Measurements from ENCODE around the gene TERT.
A peak's percentile ranks its signal among the peaks of the same experiment; 100 is the strongest.
"Not testable (repeated sequence)": the region's sequence is repeated elsewhere in the genome, so short reads cannot be mapped to it uniquely, and the experiment has no call there.

TERT gene

GRCh38 chr5:1294835-1295649 lies at the start of gene TERT:
Gene TERT (minus strand): TSS chr5:1295068. CDS start chr5:1294989, 79 bp downstream.
- peaks cover 15% of the 10 kb centered on the region for H3K27me3 ChIP-seq (ENCODE audit: insufficient read depth, low read length)
- no peaks in the 10 kb centered on the region; the same call in 1 of the 2 replicates for H3K4me1 ChIP-seq (ENCODE audit: insufficient read depth, low read length)
- peak within 1 kb of the TSS; percentile 70 for H3K4me3 ChIP-seq (ENCODE audit: low read length)
- H3K9me3 ChIP-seq (ENCODE audit: insufficient read depth, low read depth, low read length) = no peaks in the 10 kb centered on the region
- H3K36me3 ChIP-seq (ENCODE audit: insufficient read depth, low read depth, low read length) = no peaks in the 10 kb centered on the region
- no peak within 1 kb of the TSS for H3K27ac ChIP-seq (ENCODE audit: low read length)
- no peak within 1 kb of the TSS; the same call in 1 of the 2 replicates for H3K9ac ChIP-seq (ENCODE audit: low read depth, low read length)

- peak overlapping the region; percentile 81 for H3K9ac ChIP-seq (ENCODE audit: low read depth, low read length)
- no peak overlapping the region for H3K27ac ChIP-seq (ENCODE audit: low read length)
- H3K4me3 ChIP-seq (ENCODE audit: low read length) = peak overlapping the region; percentile 92
- no peaks in the 10 kb centered on the region for H3K4me1 ChIP-seq (ENCODE audit: insufficient read depth, low read length)
- no peaks in the 10 kb centered on the region for H3K9me3 ChIP-seq (ENCODE audit: insufficient read depth, low read depth, low read length)
- no peaks in the 10 kb centered on the region for H3K27me3 ChIP-seq (ENCODE audit: insufficient read depth, low read length)
- H3K36me3 ChIP-seq (ENCODE audit: insufficient read depth, low read depth, low read length) = peaks cover 37% of the 10 kb centered on the region
Measured at GRCh38 chr5:1343931-1344901, 49.3 kb upstream of the TERT start.

DNA sequence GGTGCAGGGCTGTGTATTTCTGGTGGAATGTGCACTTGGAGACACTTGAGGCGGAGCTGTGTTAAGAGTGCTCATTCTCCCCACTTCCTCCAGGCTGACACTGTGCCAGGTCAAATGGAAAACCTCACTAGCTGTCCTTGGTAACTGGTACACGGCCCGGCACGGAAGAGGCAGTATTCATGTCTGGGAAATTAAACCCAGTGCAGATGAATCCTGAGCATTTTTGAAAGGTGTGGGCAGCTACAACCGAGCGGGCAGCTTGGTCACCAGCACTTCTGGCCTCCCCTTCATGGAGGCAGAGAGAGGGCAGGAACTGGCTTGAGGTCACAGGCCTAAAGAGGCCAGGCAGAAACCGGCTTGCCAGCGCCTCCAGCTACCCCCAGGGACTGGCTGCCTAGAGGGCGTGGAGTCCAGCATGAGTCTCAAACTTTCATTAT lies 48.5 kb upstream of the TERT start:
- H3K27ac ChIP-seq (ENCODE audit: low read length) = no peak overlapping the region
- H3K4me1 ChIP-seq (ENCODE audit: insufficient read depth, low read length) = no peaks in the 10 kb centered on the region
- peaks cover 45% of the 10 kb centered on the region for H3K36me3 ChIP-seq (ENCODE audit: insufficient read depth, low read depth, low read length)
- H3K9ac ChIP-seq (ENCODE audit: low read depth, low read length) = no peak overlapping the region
- H3K9me3 ChIP-seq (ENCODE audit: insufficient read depth, low read depth, low read length) = no peaks in the 10 kb centered on the region
- no peak overlapping the region; the same call in 1 of the 2 replicates for H3K4me3 ChIP-seq (ENCODE audit: low read length)
- H3K27me3 ChIP-seq (ENCODE audit: insufficient read depth, low read length) = no peaks in the 10 kb centered on the region

- H3K36me3 ChIP-seq (ENCODE audit: insufficient read depth, low read depth, low read length) = peaks cover 52% of the 10 kb centered on the region
- not testable (repeated sequence) for H3K27ac ChIP-seq (ENCODE audit: low read length); H3K4me1 ChIP-seq (ENCODE audit: insufficient read depth, low read length); H3K27me3 ChIP-seq (ENCODE audit: insufficient read depth, low read length); H3K4me3 ChIP-seq (ENCODE audit: low read length); H3K9me3 ChIP-seq (ENCODE audit: insufficient read depth, low read depth, low read length); H3K9ac ChIP-seq (ENCODE audit: low read depth, low read length)
Measured at GRCh38 chr5:1342711-1343110, 47.8 kb upstream of the TERT start.

GRCh38 chr5:1342268-1342667 lies 47.4 kb upstream of the TERT start:
- Histone ChIP-seq H3K36me3 (ENCODE audit: insufficient read depth, low read depth, low read length) (peaks cover 56% of the 10 kb centered on the region), H3K27ac (ENCODE audit: low read length) (no peak overlapping the region), H3K4me1 (ENCODE audit: insufficient read depth, low read length) (no peaks in the 10 kb centered on the region), H3K9me3 (ENCODE audit: insufficient read depth, low read depth, low read length) (no peaks in the 10 kb centered on the region), H3K27me3 (ENCODE audit: insufficient read depth, low read length) (no peaks in the 10 kb centered on the region), H3K4me3 (ENCODE audit: low read length) (no peak overlapping the region), H3K9ac (ENCODE audit: low read depth, low read length) (no peak overlapping the region)

GRCh38 chr5:1341863-1342262 lies 47.0 kb upstream of the TERT start:
- Histone ChIP-seq H3K27ac (ENCODE audit: low read length) (no peak overlapping the region), H3K36me3 (ENCODE audit: insufficient read depth, low read depth, low read length) (peaks cover 60% of the 10 kb centered on the region), H3K27me3 (ENCODE audit: insufficient read depth, low read length) (no peaks in the 10 kb centered on the region), H3K9ac (ENCODE audit: low read depth, low read length) (no peak overlapping the region), H3K4me3 (ENCODE audit: low read length) (no peak overlapping the region), H3K9me3 (ENCODE audit: insufficient read depth, low read depth, low read length) (no peaks in the 10 kb centered on the region), H3K4me1 (ENCODE audit: insufficient read depth, low read length) (no peaks in the 10 kb centered on the region)

DNA sequence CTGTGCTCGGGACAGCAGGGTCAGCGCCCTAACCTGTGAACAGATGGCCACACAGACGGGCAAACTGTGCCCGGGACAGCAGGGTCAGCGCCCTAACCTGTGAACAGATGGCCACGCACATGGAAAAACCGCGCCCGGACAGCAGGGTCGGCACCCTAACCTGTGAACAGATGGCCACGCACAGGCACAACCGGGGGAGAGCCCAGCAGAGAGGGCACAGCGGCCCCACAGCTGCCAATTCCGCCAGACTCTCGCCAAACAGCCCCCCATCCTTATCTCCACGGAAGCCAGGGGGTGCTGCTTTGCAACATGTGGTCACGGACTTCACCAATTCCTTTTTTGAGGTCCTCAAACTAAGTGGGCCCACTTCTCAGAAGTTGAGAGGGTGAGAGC lies 44.9 kb upstream of the TERT start:
- H3K4me1 ChIP-seq (ENCODE audit: insufficient read depth, low read length); H3K4me3 ChIP-seq (ENCODE audit: low read length); H3K27ac ChIP-seq (ENCODE audit: low read length); H3K9ac ChIP-seq (ENCODE audit: low read depth, low read length); H3K27me3 ChIP-seq (ENCODE audit: insufficient read depth, low read length); H3K9me3 ChIP-seq (ENCODE audit: insufficient read depth, low read depth, low read length): not testable (repeated sequence)
- H3K36me3 ChIP-seq (ENCODE audit: insufficient read depth, low read depth, low read length) = peaks cover 81% of the 10 kb centered on the region

- H3K36me3 ChIP-seq (ENCODE audit: insufficient read depth, low read depth, low read length) = peaks cover 86% of the 10 kb centered on the region
- not testable (repeated sequence) for H3K4me3 ChIP-seq (ENCODE audit: low read length); H3K4me1 ChIP-seq (ENCODE audit: insufficient read depth, low read length); H3K27ac ChIP-seq (ENCODE audit: low read length); H3K9me3 ChIP-seq (ENCODE audit: insufficient read depth, low read depth, low read length); H3K9ac ChIP-seq (ENCODE audit: low read depth, low read length); H3K27me3 ChIP-seq (ENCODE audit: insufficient read depth, low read length)
Measured at GRCh38 chr5:1339139-1339817, 44.4 kb upstream of the TERT start.

- Histone ChIP-seq H3K27me3 (ENCODE audit: insufficient read depth, low read length) (no peaks in the 10 kb centered on the region), H3K9ac (ENCODE audit: low read depth, low read length) (no peak overlapping the region), H3K4me3 (ENCODE audit: low read length) (no peak overlapping the region), H3K4me1 (ENCODE audit: insufficient read depth, low read length) (no peaks in the 10 kb centered on the region), H3K9me3 (ENCODE audit: insufficient read depth, low read depth, low read length) (no peaks in the 10 kb centered on the region), H3K27ac (ENCODE audit: low read length) (no peak overlapping the region), H3K36me3 (ENCODE audit: insufficient read depth, low read depth, low read length) (peaks cover 93% of the 10 kb centered on the region)
Measured at GRCh38 chr5:1338506-1339070, 43.7 kb upstream of the TERT start.

DNA sequence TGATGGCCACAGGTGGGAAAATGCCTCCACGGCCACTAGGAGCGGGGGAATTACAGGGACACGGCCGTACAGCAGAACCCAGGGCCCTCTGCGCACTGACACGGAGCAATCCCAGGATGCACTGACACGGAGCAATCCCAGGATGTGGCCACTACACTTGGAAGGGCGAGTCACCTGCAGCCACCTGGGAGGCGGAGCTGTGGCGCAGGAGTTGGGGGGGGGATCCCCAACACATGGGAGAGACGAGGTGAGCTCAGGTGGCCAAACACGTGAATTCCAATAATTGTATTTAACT lies 43.3 kb upstream of the TERT start:
- Histone ChIP-seq H3K9ac (ENCODE audit: low read depth, low read length) (no peak overlapping the region), H3K36me3 (ENCODE audit: insufficient read depth, low read depth, low read length) (peaks cover 94% of the 10 kb centered on the region), H3K27ac (ENCODE audit: low read length) (no peak overlapping the region), H3K4me3 (ENCODE audit: low read length) (no peak overlapping the region), H3K27me3 (ENCODE audit: insufficient read depth, low read length) (no peaks in the 10 kb centered on the region), H3K4me1 (ENCODE audit: insufficient read depth, low read length) (no peaks in the 10 kb centered on the region), H3K9me3 (ENCODE audit: insufficient read depth, low read depth, low read length) (no peaks in the 10 kb centered on the region)

DNA sequence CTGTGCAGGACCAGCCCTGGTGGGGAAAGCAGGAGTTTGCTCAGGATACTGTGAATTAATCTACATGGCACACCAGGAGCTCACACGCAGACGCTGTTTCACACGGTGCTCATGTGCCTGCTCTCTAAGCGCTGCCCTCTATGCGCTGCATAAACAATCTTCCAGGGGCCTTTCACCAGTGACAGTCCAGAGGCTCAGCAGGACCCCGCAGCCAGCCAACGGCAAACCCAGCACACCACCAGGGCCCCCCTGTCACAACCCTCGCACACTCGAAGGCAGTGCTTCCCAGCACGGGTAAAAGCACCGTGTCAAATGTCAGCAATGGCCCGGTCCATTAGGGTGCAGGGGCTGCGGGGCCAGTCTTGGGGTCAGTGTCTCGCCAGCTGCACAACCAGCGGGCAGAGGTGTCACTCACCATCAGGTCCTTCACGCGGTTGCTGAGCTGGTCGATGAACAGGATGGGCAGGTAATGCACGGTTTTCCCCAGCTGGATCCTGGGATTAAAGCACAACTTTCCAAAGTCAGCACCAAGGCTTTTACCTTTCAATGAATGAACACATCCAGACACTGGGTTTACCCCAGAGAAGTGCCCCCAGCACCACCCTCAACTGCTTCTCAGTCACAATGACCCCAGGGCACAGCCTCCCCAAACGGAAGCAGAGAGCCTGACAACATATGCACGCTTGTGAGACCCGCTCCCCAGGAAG lies 42.8 kb upstream of the TERT start:
- H3K9me3 ChIP-seq (ENCODE audit: insufficient read depth, low read depth, low read length) = no peaks in the 10 kb centered on the region
- H3K4me1 ChIP-seq (ENCODE audit: insufficient read depth, low read length) = no peaks in the 10 kb centered on the region
- H3K9ac ChIP-seq (ENCODE audit: low read depth, low read length) = no peak overlapping the region
- peaks cover 94% of the 10 kb centered on the region for H3K36me3 ChIP-seq (ENCODE audit: insufficient read depth, low read depth, low read length)
- H3K27ac ChIP-seq (ENCODE audit: low read length) = no peak overlapping the region
- H3K27me3 ChIP-seq (ENCODE audit: insufficient read depth, low read length) = no peaks in the 10 kb centered on the region
- H3K4me3 ChIP-seq (ENCODE audit: low read length) = no peak overlapping the region

Data from iPS-20b (cell line).